GM10266 (cell line): ENCODE measurements around the gene ZNRF3.

ENCODE experiments used
- DNase-seq: peaks from one replicate; pipeline ENCODE4 v3.0.0; 2012; ENCODE audit errors: extremely low spot score
- CTCF ChIP-seq: IDR thresholded peaks from 2 replicates; pipeline ENCODE4 v1.5.1; 2012; ENCODE audit warnings: mild to moderate bottlenecking, low read depth; ENCODE audit not compliant: control insufficient read depth, insufficient read depth; ENCODE audit errors: missing control alignments

Gene ZNRF3

GRCh38 chr22:29023172-29023796, 139.9 kb downstream of the ZNRF3 start:
- no peak for DNase-seq
- TF ChIP-seq CTCF: no peak

GRCh38 chr22:29026579-29026978, 143.2 kb downstream of the ZNRF3 start:
- no peak for DNase-seq
- TF ChIP-seq CTCF: no peak

GRCh38 chr22:29028468-29028867, 145.1 kb downstream of the ZNRF3 start:
- no peak for DNase-seq
- TF ChIP-seq CTCF: no peak

- no peak for TF ChIP-seq CTCF
- no peak for DNase-seq
Observed at GRCh38 chr22:29029202-29030000, 146.0 kb downstream of the ZNRF3 start.

GRCh38 chr22:29030016-29030617, 146.7 kb downstream of the ZNRF3 start:
- DNase-seq: no peak
- no peak for TF ChIP-seq CTCF

- no peak for DNase-seq
- no peak for TF ChIP-seq CTCF
Observed at GRCh38 chr22:29030618-29031226, 147.3 kb downstream of the ZNRF3 start.
